ENCODE measurements around the gene NADSYN1. TPM values are rescaled to one million over a fixed set of nuclear protein-coding genes. Genes with fewer than 3 reads are reported as not detected.

Gene NADSYN1
- total and polyA plus RNA-seq, 2 donors (not counting 1 experiment from before 2014, with no cell fraction given): 22.0 to 81.7 TPM

DNA sequence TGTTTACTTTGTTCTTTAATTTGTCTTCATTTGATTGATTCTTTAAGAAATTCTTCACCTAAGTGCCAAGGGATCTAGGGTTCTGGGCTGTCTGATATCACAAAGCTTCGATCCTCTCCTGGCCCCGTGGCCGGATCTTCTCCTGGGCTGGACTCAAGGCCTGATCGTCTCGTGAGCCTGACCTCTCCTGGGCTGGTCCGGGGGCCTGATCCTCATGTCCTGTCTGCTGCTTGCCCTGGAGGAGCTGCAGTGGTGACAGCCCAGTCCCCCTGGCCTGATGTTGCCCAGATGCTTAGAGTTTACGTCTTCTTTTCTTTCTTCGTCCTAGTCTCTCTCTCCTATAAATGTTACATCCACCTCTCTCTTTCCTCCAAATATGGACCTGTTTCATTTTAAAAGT lies 3.3 kb downstream of the NADSYN1 start:
- no peaks in the 10 kb centered on the region for H3K27me3 ChIP-seq (ENCODE audit: control insufficient read depth, insufficient read depth, low read length)
- H3K4me2 ChIP-seq (ENCODE audit: extremely low read depth, insufficient read depth, low read length): no peak overlapping the region
- H3K79me2 ChIP-seq (ENCODE audit: control insufficient read depth, insufficient read depth, low read length): peaks cover 9% of the 10 kb centered on the region
- no peaks in the 10 kb centered on the region for H4K20me1 ChIP-seq (ENCODE audit: control insufficient read depth, extremely low read depth, insufficient read depth, low read length)
- H3K27ac ChIP-seq (ENCODE audit: insufficient read depth, low read length): no peak overlapping the region
- H2AFZ ChIP-seq (ENCODE audit: low read length): no peak overlapping the region
- peaks cover 19% of the 10 kb centered on the region for H3K36me3 ChIP-seq (ENCODE audit: control insufficient read depth, insufficient read depth, low read length)
- DNase-seq (ENCODE audit: low read depth in 2 of 2): no peak
- no peaks in the 10 kb centered on the region for H3K9me3 ChIP-seq (ENCODE audit: control insufficient read depth, insufficient read depth, low read depth, low read length)
- TF ChIP-seq EZH2 (IDR thresholded peaks at IDR 0.05; ENCODE audit: low read length, missing control alignments): no peak
- TF ChIP-seq, protein P1, sequence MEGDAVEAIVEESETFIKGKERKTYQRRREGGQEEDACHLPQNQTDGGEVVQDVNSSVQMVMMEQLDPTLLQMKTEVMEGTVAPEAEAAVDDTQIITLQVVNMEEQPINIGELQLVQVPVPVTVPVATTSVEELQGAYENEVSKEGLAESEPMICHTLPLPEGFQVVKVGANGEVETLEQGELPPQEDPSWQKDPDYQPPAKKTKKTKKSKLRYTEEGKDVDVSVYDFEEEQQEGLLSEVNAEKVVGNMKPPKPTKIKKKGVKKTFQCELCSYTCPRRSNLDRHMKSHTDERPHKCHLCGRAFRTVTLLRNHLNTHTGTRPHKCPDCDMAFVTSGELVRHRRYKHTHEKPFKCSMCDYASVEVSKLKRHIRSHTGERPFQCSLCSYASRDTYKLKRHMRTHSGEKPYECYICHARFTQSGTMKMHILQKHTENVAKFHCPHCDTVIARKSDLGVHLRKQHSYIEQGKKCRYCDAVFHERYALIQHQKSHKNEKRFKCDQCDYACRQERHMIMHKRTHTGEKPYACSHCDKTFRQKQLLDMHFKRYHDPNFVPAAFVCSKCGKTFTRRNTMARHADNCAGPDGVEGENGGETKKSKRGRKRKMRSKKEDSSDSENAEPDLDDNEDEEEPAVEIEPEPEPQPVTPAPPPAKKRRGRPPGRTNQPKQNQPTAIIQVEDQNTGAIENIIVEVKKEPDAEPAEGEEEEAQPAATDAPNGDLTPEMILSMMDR (conservative IDR thresholded peaks at IDR 0.05 in 1 of 2, IDR thresholded peaks at IDR 0.05 in 1 of 2; ENCODE audit: low read depth in 1 of 2, low read length in 2 of 2): no peak
- no peak overlapping the region for H3K9ac ChIP-seq (ENCODE audit: insufficient read depth, low read length)
- H3K4me1 ChIP-seq (ENCODE audit: control insufficient read depth, extremely low read depth, insufficient read depth, low read length): no peaks in the 10 kb centered on the region
- no peak overlapping the region for H3K4me3 ChIP-seq (replicated peaks in 1 of 4; ENCODE audit: control extremely low read depth in 1 of 4, insufficient read depth in 1 of 4, low read depth in 3 of 4, low read length in 4 of 4)

DNA sequence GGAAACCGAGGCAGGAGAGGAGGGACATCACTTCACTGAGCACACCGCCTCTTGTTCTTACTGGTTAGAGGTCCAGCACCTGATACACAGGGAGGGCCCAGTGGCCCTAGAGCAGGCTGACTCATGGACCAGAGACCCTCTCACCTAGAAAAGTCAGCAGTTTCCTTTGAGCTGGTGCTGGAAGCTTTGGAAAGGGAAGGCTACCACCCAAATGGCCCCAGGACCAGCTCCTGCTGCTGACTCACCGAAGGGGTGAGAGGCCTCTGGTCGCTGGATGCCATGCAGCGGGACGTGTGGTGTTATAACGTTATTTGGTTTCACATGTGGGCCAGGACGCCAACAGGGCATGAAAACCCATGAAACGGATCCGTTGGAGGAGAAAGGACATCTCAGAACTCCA lies 3.8 kb downstream of the NADSYN1 start:
- Histone ChIP-seq H3K36me3 (ENCODE audit: control insufficient read depth, insufficient read depth, low read length) (peaks cover 19% of the 10 kb centered on the region), H3K9me3 (ENCODE audit: control insufficient read depth, insufficient read depth, low read depth, low read length) (no peaks in the 10 kb centered on the region)
- TF ChIP-seq EZH2 (IDR thresholded peaks at IDR 0.05; ENCODE audit: low read length, missing control alignments): no peak
- TF ChIP-seq, protein P1 (conservative IDR thresholded peaks at IDR 0.05 in 1 of 2, IDR thresholded peaks at IDR 0.05 in 1 of 2; ENCODE audit: low read depth in 1 of 2, low read length in 2 of 2): no peak

DNA sequence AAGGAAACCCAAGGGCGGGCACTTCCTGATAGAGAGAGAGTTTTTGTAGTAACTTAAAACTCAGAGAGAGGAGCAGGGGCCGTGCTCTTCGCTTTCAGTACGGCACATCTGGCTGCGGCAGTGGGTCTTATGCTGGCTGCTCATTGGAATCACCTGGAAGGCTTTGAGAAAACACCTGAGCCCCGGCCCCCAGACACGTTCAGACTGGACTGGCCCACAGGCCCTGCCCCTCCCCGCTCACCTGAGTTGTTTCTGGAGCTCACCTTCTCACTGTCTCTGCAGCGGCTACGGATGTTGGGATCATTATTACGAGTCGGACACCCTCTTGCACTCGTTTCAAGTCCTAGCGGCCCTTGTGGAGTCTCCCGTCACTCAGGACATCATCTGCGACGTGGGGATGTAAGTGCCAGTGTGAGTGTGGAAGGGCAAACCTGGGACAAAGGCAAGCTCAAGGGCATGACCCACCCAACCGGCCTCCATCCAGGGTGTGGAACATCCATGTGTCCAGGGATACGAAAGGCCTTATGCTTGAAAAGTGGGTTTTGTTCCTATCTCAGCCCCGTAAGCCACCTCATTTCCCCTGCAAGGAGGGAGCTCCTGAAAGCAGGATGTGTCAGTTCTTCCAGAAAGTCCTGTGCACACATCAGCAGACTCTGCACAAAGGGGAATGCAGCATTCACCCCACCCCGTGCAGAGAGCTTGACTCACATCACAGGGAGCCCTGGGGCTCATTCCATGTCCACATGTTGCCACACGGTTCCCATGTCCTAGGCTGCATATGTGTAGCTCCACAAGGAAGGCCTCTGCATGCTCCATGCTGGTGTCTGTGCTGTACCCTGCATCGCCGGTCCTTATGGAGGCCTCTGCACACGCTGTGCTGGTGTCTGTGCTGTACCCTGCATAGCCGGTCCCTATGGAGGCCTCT lies 5.4 kb downstream of the NADSYN1 start:
- H3K27ac ChIP-seq (ENCODE audit: insufficient read depth, low read length): no peak overlapping the region
- no peak overlapping the region for H3K4me3 ChIP-seq (replicated peaks in 1 of 4; ENCODE audit: control extremely low read depth in 1 of 4, insufficient read depth in 1 of 4, low read depth in 3 of 4, low read length in 4 of 4)
- TF ChIP-seq EZH2 (IDR thresholded peaks at IDR 0.05; ENCODE audit: low read length, missing control alignments): no peak
- TF ChIP-seq, protein P1 (conservative IDR thresholded peaks at IDR 0.05 in 1 of 2, IDR thresholded peaks at IDR 0.05 in 1 of 2; ENCODE audit: low read depth in 1 of 2, low read length in 2 of 2): no peak
- H4K20me1 ChIP-seq (ENCODE audit: control insufficient read depth, extremely low read depth, insufficient read depth, low read length): no peaks in the 10 kb centered on the region
- no peak overlapping the region for H2AFZ ChIP-seq (ENCODE audit: low read length)
- no peak overlapping the region for H3K9ac ChIP-seq (ENCODE audit: insufficient read depth, low read length)
- no peaks in the 10 kb centered on the region for H3K9me3 ChIP-seq (ENCODE audit: control insufficient read depth, insufficient read depth, low read depth, low read length)
- H3K79me2 ChIP-seq (ENCODE audit: control insufficient read depth, insufficient read depth, low read length): peaks cover 8% of the 10 kb centered on the region
- DNase-seq (ENCODE audit: low read depth in 2 of 2): no peak
- H3K27me3 ChIP-seq (ENCODE audit: control insufficient read depth, insufficient read depth, low read length): no peaks in the 10 kb centered on the region
- peaks cover 20% of the 10 kb centered on the region for H3K36me3 ChIP-seq (ENCODE audit: control insufficient read depth, insufficient read depth, low read length)
- H3K4me1 ChIP-seq (ENCODE audit: control insufficient read depth, extremely low read depth, insufficient read depth, low read length): no peaks in the 10 kb centered on the region
- no peak overlapping the region for H3K4me2 ChIP-seq (ENCODE audit: extremely low read depth, insufficient read depth, low read length)

More for the DNA sequence above, 3.8 kb downstream of the NADSYN1 start:
- Histone ChIP-seq H3K79me2 (ENCODE audit: control insufficient read depth, insufficient read depth, low read length) (peaks cover 9% of the 10 kb centered on the region), H3K27me3 (ENCODE audit: control insufficient read depth, insufficient read depth, low read length) (no peaks in the 10 kb centered on the region), H2AFZ (ENCODE audit: low read length) (no peak overlapping the region), H4K20me1 (ENCODE audit: control insufficient read depth, extremely low read depth, insufficient read depth, low read length) (no peaks in the 10 kb centered on the region), H3K4me2 (ENCODE audit: extremely low read depth, insufficient read depth, low read length) (no peak overlapping the region), H3K27ac (ENCODE audit: insufficient read depth, low read length) (no peak overlapping the region), H3K4me1 (ENCODE audit: control insufficient read depth, extremely low read depth, insufficient read depth, low read length) (no peaks in the 10 kb centered on the region), H3K9ac (ENCODE audit: insufficient read depth, low read length) (no peak overlapping the region), H3K4me3 (replicated peaks in 1 of 4; ENCODE audit: control extremely low read depth in 1 of 4, insufficient read depth in 1 of 4, low read depth in 3 of 4, low read length in 4 of 4) (no peak overlapping the region)
- DNase-seq (ENCODE audit: low read depth in 2 of 2): no peak

Data from fibroblast of lung (primary cell).